C4-2B (cell line): ENCODE data around the gene PIAS4.

Experiments used
- H3K27ac ChIP-seq: fragments of 450-650 bp; 2 replicates; pipeline ENCODE4 v1.5.1; 2017
- ZFX ChIP-seq: fragments of 450-650 bp; IDR thresholded peaks from 2 replicates; pipeline ENCODE4 v1.6.1; 2017
- TF ChIP-seq, protein P1 (sequence below): fragments of 450-650 bp; conservative IDR thresholded peaks from 2 replicates; pipeline ENCODE4 v1.5.1; 2017; ENCODE audit warnings: mild to moderate bottlenecking

PIAS4 gene

DNA sequence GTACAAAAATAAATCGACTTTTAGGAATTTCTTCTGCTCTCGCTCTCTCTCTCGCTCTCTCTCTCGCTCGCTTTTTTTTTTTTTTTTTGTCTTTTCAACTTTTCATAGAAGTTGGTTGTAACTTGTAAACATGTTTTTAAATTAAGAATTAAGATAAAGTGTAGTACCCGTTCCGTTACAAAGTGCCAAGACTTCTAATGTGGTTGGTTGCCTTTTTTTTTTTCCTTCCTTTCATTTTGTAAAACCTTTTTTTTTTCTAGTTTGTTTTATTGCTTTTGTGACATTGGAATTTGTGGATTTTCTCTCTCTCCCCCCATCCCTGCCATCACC lies 38.8 kb downstream of the PIAS4 start:
- TF ChIP-seq ZFX = no peak
- TF ChIP-seq, protein P1, sequence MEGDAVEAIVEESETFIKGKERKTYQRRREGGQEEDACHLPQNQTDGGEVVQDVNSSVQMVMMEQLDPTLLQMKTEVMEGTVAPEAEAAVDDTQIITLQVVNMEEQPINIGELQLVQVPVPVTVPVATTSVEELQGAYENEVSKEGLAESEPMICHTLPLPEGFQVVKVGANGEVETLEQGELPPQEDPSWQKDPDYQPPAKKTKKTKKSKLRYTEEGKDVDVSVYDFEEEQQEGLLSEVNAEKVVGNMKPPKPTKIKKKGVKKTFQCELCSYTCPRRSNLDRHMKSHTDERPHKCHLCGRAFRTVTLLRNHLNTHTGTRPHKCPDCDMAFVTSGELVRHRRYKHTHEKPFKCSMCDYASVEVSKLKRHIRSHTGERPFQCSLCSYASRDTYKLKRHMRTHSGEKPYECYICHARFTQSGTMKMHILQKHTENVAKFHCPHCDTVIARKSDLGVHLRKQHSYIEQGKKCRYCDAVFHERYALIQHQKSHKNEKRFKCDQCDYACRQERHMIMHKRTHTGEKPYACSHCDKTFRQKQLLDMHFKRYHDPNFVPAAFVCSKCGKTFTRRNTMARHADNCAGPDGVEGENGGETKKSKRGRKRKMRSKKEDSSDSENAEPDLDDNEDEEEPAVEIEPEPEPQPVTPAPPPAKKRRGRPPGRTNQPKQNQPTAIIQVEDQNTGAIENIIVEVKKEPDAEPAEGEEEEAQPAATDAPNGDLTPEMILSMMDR = no peak
- H3K27ac ChIP-seq = no peak overlapping the region

DNA sequence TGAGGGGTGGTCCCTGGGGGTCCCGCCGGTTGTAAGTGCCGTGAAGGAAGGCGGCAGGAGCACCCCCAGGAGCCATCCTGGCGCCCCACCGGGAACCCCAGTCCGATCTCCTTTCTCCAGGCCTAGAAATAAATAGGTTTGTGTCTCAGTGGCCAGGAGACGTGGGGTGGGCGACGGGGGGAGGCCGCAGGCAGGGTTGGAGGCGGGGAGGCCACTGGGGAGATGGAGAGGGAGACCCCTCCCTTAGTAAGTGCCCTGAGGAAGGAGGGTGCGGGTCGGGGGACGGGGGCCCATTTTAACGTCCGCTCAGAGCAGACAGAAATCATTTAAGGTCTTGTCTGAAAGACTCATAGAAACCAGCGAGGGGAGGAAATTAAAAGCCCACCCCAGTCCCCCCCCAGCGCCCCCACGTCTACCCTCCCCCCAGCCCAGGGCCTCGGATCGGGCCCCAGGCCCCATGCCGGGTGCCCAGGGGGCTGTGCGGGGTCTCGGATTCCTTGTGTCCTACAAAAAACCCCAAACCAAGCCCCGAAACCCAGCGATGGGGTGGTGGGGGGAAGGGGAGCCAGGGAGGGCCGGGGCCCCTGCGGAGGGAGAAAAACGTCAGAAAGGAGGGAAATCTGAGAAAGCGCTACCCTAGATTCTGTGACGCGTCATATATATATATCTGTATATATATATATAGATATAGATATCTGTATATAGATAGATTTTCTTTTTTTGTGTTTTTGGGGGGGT lies 39.6 kb downstream of the PIAS4 start:
- no peak overlapping the region for H3K27ac ChIP-seq
- TF ChIP-seq, protein P1 = no peak
- no peak for TF ChIP-seq ZFX

DNA sequence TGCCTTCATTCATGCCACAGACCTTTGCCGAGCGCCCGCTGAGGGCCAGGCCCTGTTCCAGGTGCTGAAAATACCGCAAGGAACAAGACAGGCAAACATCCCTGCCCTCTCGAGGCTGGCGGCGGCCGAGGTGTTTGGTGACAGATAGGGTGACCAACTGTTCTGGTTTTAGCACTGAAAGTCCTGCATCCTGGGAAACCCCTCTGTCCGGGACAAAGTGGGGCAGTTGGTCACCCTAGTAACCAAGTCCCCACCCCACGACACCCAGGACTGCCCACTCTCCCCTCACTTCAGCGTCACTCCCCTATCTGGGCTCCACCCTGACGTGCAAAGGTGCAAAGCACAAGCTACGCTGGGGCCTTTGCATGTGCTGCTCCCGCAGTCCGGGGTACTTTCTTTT lies 41.9 kb downstream of the PIAS4 start:
- no peak for TF ChIP-seq ZFX
- TF ChIP-seq, protein P1 = no peak
- H3K27ac ChIP-seq = no peak overlapping the region

DNA sequence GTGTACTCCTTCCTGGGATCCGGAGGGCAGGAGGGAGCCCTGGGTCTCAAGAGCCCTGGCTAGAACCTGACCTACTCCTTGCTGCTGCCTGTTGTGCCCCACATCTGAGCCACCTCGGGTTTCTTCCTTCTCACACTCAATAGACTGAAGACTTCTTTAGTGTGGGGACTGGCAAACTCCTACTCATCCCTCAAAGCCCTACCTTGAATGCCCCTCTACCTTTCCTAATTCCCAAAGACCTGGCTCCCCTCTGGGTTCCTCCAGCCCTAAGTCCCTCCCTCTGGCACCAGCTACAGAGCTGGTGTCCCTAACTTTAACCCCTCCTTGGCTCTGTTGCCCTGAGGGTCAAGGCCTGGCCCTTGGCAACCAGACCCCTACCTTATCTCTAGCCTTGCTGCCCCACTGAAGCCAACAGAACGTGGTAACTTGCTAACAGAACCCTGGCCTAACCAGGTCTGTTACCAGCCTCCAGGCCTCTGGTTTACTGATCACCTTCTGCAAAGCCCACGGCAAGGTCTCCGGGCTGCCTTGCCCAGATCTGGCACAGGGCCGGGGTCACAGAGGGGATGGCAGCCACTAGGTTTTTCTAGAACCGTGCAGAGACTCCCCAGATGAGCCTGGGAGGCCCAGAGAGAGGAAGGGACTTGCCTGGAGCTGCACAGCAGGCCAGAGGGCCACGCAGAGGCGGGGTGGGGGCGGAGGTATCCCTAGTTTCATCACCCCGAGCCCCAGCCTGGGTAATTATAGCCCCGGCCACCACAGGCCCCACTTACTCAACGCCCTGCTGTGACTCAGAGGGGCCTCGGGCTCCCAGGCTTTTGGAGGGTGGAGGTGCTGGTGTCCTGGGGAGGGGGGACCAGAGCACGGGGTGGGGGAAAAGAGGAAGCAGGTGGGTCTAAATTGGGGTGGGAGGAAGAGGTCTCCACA lies 43.9 kb downstream of the PIAS4 start:
- TF ChIP-seq, protein P1 = no peak
- TF ChIP-seq ZFX = no peak
- H3K27ac ChIP-seq = no peak overlapping the region

DNA sequence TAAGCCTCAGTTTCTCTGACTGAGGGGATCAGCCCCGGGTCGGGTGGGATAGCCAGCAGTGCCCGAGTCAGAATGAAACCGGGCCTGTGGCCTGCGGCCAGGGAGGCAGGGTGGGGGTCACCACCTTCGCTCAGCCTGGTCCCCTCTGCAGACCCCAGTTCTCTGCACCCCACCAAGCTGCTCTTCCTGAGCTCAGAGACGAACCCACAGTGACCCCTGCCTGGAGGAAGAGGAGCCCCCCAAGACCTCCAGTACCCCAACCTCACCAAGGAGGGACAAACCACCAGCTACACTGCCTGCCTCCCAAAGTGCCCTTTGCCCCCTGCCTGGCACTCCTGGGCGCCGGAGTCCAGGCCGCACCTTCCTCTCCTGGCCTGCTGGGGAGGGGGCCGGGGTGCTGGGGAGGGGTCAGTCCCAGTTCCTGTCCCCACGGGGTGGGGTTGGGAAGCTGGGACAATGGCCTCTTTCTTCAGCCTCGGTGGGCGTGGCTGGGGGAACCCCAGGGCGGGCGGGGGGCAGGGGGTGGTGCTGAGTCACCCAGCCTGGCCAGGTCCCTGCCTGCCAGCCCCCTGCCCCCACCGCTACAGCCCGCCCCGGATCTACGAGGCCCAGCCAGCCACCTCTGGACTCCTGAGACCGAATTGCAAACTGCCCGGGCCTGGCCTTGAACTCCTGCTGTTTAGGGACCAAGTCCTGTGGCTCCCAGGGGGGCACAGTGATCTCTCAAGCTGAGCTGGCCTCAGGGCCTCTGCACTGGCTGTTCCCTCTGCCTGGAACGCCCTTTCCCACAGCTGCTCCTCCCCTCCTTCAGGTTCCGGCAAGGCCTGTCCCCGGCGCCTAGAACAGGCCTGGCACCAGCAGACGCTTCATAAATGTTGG lies 44.8 kb downstream of the PIAS4 start:
- TF ChIP-seq ZFX = no peak
- TF ChIP-seq, protein P1 = no peak
- H3K27ac ChIP-seq = no peak overlapping the region

DNA sequence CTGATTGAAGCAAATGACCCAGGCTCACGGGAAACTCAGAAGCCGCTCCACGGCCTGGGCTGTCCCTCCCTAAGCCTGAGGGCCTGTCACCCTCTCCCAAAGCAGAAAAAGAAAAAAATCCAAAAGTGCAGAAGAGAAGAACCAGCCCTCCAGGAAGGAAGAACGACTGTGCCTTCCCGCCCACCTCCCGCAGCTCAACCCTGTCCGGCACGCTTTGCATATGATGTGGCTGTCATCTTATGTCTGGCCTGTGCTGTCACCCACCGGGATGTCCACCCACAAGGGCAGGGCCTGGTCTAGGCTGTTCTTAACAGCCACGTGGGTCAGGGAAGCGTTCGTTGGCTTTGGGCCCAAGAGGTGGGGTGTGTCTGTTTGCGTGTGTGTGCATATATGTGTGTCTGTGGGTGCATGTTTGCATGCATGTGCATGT lies 45.5 kb downstream of the PIAS4 start:
- no peak for TF ChIP-seq ZFX
- TF ChIP-seq, protein P1 = no peak
- no peak overlapping the region for H3K27ac ChIP-seq
